IMR-90 (cell line): ENCODE measurements around the gene TOGARAM2. TPM values are rescaled to one million over a fixed set of nuclear protein-coding genes. Genes with fewer than 3 reads are reported as not detected.

Source experiments
- ATAC-seq: fragments of 200-7000 bp; cut with Tn5 transposase; 2 replicates; pipeline ENCODE4 v1.9.1; 2020; ENCODE audit warnings: low read depth, mild to moderate bottlenecking, moderate library complexity
- BruUV-seq: library from RNA; stranded (reverse); fragments of 400-500 nt; replicated peaks from 2 replicates; lab custom pipeline; 2021; lab: Mats Ljungman, UMichigan
- CTCF ChIA-PET: fragments of 300-600 bp; formaldehyde crosslinking; extraction: SDS; loops from one replicate; lab custom pipeline; 2021; ENCODE audit warnings: antibody characterized with exemption; lab: Yijun Ruan, JAX
- POLR2A ChIA-PET: fragments of 300-600 bp; sonication (Branson Sonifier 250); formaldehyde crosslinking; loops from one replicate; lab custom pipeline; 2022; ENCODE audit warnings: antibody characterized with exemption; ENCODE audit not compliant: unreplicated experiment; lab: Charles Lee
- DNase-seq: peaks from one replicate; pipeline ENCODE4 v3.0.0; 2013
- H2AFZ ChIP-seq: replicated peaks from 2 replicates; pipeline ENCODE3; 2013; ENCODE audit warnings: low read length, mild to moderate bottlenecking; ENCODE audit not compliant: poor library complexity
- H2AK5ac ChIP-seq: 2 replicates; pipeline ENCODE4 v1.6.1; 2013; ENCODE audit warnings: low read depth, low read length, inconsistent platforms
- H2AK9ac ChIP-seq: replicated peaks from 2 replicates; pipeline ENCODE3; 2013; ENCODE audit warnings: mild to moderate bottlenecking, low read depth, low read length, moderate library complexity; ENCODE audit not compliant: poor library complexity
- H2BK120ac ChIP-seq: 2 replicates; pipeline ENCODE4 v1.6.1; 2013; ENCODE audit warnings: low read depth, low read length, inconsistent platforms
- H2BK15ac ChIP-seq: 3 replicates; pipeline ENCODE4 v1.6.1; 2013; ENCODE audit warnings: low read depth, low read length, inconsistent platforms
- H2BK20ac ChIP-seq: 2 replicates; pipeline ENCODE4 v1.6.1; 2013; ENCODE audit warnings: low read depth, mild to moderate bottlenecking, inconsistent platforms, low read length, moderate library complexity
- H2BK5ac ChIP-seq: 2 replicates; pipeline ENCODE4 v1.6.1; 2013; ENCODE audit warnings: mild to moderate bottlenecking, low read depth, low read length, inconsistent platforms; ENCODE audit not compliant: poor library complexity, severe bottlenecking
- H3K14ac ChIP-seq: replicated peaks from 2 replicates; pipeline ENCODE4 v1.6.1; 2013; ENCODE audit warnings: low read depth, low read length, inconsistent platforms
- H3K18ac ChIP-seq: 2 replicates; pipeline ENCODE4 v1.6.1; 2013; ENCODE audit warnings: low read depth, low read length, control low read depth
- H3K23ac ChIP-seq: 2 replicates; pipeline ENCODE4 v1.6.1; 2013; ENCODE audit warnings: low read depth, low read length, inconsistent platforms
- H3K27ac ChIP-seq: 2 replicates; pipeline ENCODE4 v1.5.1; 2013; ENCODE audit warnings: mild to moderate bottlenecking, control low read depth, low read length; ENCODE audit not compliant: insufficient read depth
- H3K27me3 ChIP-seq: 2 replicates; pipeline ENCODE4 v1.6.1; 2013; ENCODE audit warnings: low read length; ENCODE audit not compliant: control insufficient read depth, insufficient read depth
- H3K36me3 ChIP-seq: 2 replicates; pipeline ENCODE4 v1.6.1; 2013; ENCODE audit warnings: low read length, mixed read lengths; ENCODE audit not compliant: control insufficient read depth, insufficient read depth
- H3K4ac ChIP-seq: 2 replicates; pipeline ENCODE4 v1.6.1; 2013; ENCODE audit warnings: low read depth, low read length, inconsistent platforms
- H3K4me1 ChIP-seq: 2 replicates; pipeline ENCODE4 v1.6.1; 2013; ENCODE audit warnings: low read length, mixed read lengths; ENCODE audit not compliant: control insufficient read depth, insufficient read depth
- H3K4me2 ChIP-seq: 2 replicates; pipeline ENCODE4 v1.6.1; 2013; ENCODE audit warnings: low read depth, mild to moderate bottlenecking, control low read depth, low read length, moderate library complexity
- H3K4me3 ChIP-seq: 2 replicates; pipeline ENCODE4 v1.5.1; 2013; ENCODE audit warnings: low read depth, mild to moderate bottlenecking, control low read depth, low read length, moderate library complexity; ENCODE audit not compliant: insufficient read depth
- H3K56ac ChIP-seq: 2 replicates; pipeline ENCODE4 v1.6.1; 2013; ENCODE audit warnings: low read length, inconsistent platforms; ENCODE audit not compliant: insufficient read depth; ENCODE audit errors: extremely low read depth
- H3K79me1 ChIP-seq, 2 experiments: 2 replicates each; pipeline ENCODE4 v1.6.1; 2013; ENCODE audit warnings: low read length in 2 of 2, inconsistent platforms in 1 of 2, low read depth in 1 of 2
- H3K9ac ChIP-seq: 2 replicates; pipeline ENCODE4 v1.6.1; 2013; ENCODE audit warnings: low read depth, low read length, control low read depth
- H3K9me1 ChIP-seq: 2 replicates; pipeline ENCODE4 v1.6.1; 2013; ENCODE audit warnings: low read length, inconsistent platforms; ENCODE audit not compliant: insufficient read depth
- H3K9me3 ChIP-seq: 2 replicates; pipeline ENCODE4 v1.6.1; 2013; ENCODE audit warnings: low read length; ENCODE audit not compliant: control insufficient read depth, insufficient read depth
- H4K20me1 ChIP-seq: 2 replicates; pipeline ENCODE4 v1.6.1; 2013; ENCODE audit warnings: low read length, inconsistent platforms; ENCODE audit not compliant: insufficient read depth
- H4K5ac ChIP-seq: 2 replicates; pipeline ENCODE4 v1.6.1; 2013; ENCODE audit warnings: mild to moderate bottlenecking, low read depth, low read length, control low read depth
- H4K8ac ChIP-seq, 2 experiments: 2 replicates each; pipeline ENCODE4 v1.6.1; 2013; ENCODE audit warnings: low read depth in 2 of 2, low read length in 2 of 2, control low read depth in 1 of 2, inconsistent platforms in 1 of 2
- H4K91ac ChIP-seq: 2 replicates; pipeline ENCODE4 v1.6.1; 2013; ENCODE audit warnings: low read depth, low read length, inconsistent platforms; ENCODE audit not compliant: insufficient read depth
- BHLHE40 ChIP-seq: fragments of 150-350 bp; IDR thresholded peaks from 2 replicates; pipeline ENCODE4 v1.6.1; 2016; ENCODE audit warnings: mild to moderate bottlenecking, low read depth, low read length
- CEBPB ChIP-seq: IDR thresholded peaks from 2 replicates; pipeline ENCODE4 v1.6.1; 2012; ENCODE audit warnings: low read depth, low read length, improper control_type of control experiment
- CHD1 ChIP-seq: IDR thresholded peaks from 2 replicates; pipeline ENCODE4 v1.6.1; 2012; ENCODE audit warnings: low read depth, low read length, improper control_type of control experiment
- MAFK ChIP-seq: IDR thresholded peaks from 2 replicates; pipeline ENCODE4 v1.6.1; 2012; ENCODE audit warnings: low read depth, low read length, improper control_type of control experiment
- MAZ ChIP-seq: IDR thresholded peaks from 2 replicates; pipeline ENCODE4 v1.6.1; 2012; ENCODE audit warnings: low read depth, mild to moderate bottlenecking, low read length, improper control_type of control experiment, moderate library complexity, borderline replicate concordance
- MXI1 ChIP-seq: IDR thresholded peaks from 2 replicates; pipeline ENCODE4 v1.6.1; 2012; ENCODE audit warnings: low read depth, mild to moderate bottlenecking, low read length, moderate library complexity, borderline replicate concordance
- NFE2L2 ChIP-seq: fragments of 150-350 bp; IDR thresholded peaks from 2 replicates; pipeline ENCODE4 v1.6.1; 2016; ENCODE audit warnings: low read depth, mild to moderate bottlenecking, low read length
- POLR2A ChIP-seq: IDR thresholded peaks from 2 replicates; pipeline ENCODE4 v1.6.1; 2012; ENCODE audit warnings: mild to moderate bottlenecking, low read depth, low read length
- RAD21 ChIP-seq: IDR thresholded peaks from 2 replicates; pipeline ENCODE4 v1.6.1; 2012; ENCODE audit warnings: low read length, improper control_type of control experiment
- RCOR1 ChIP-seq: IDR thresholded peaks from 2 replicates; pipeline ENCODE4 v1.6.1; 2012; ENCODE audit warnings: mild to moderate bottlenecking, low read length, improper control_type of control experiment; ENCODE audit not compliant: insufficient replicate concordance
- SMC3 ChIP-seq: fragments of 150-350 bp; IDR thresholded peaks from 2 replicates; pipeline ENCODE4 v1.6.1; 2016; ENCODE audit warnings: low read depth, mild to moderate bottlenecking, antibody characterized with exemption, low read length, moderate library complexity
- WGBS, 2 experiments: methylation state at CpG; one replicate each; pipeline versions ENCODE4 v1.1.5 to v1.1.7; 2013; ENCODE audit warnings: missing lambda C conversion rate in 2 of 2; ENCODE audit not compliant: insufficient read length in 1 of 2; ENCODE audit errors: extremely low coverage in 2 of 2; 5-methylcytosine and 5-hydroxymethylcytosine counted together
- dilution Hi-C: fragments of 300-500 bp; cut with HindIII; formaldehyde crosslinking; loops from one replicate; pipeline ENCODE4 v1.14.3; 2018; ENCODE audit warnings: low sequenced_read_pairs; ENCODE audit not compliant: unreplicated experiment
- in situ Hi-C: fragments of 300-500 bp; cut with MboI; formaldehyde crosslinking; loops from 3 replicates; pipeline ENCODE4 v1.14.3; 2019; ENCODE audit warnings: low sequenced_read_pairs, inconsistent platforms, mixed read lengths
- intact Hi-C: fragments of 100-400 bp; cut with micrococcal nuclease; formaldehyde crosslinking; loops from 2 replicates; pipeline ENCODE4 v1.10.0; 2022
- polyA plus RNA-seq, 3 experiments: library from polyadenylated mRNA; depleted of rRNA; stranded (reverse); fragments of >200 nt; gene quantifications; 2 replicates each; pipeline ENCODE4 v1.2.3, GENCODE V29; 2012; ENCODE audit warnings: low replicate concordance in 1 of 3
- total RNA-seq: library from RNA; depleted of rRNA; stranded (reverse); fragments of >200 nt; gene quantifications from 2 replicates; pipeline ENCODE4 v1.2.3, GENCODE V29; 2012
- TF ChIP-seq, protein P1 (sequence below): conservative IDR thresholded peaks from 2 replicates; pipeline ENCODE4 v1.5.1; 2012; ENCODE audit warnings: mild to moderate bottlenecking, low read depth, low read length, improper control_type of control experiment
- TF ChIP-seq, protein P2 (sequence below): fragments of 150-350 bp; IDR thresholded peaks from 2 replicates; pipeline ENCODE4 v1.6.1; 2016; ENCODE audit warnings: low read depth, mild to moderate bottlenecking, low read length, moderate library complexity, borderline replicate concordance
- TF ChIP-seq, protein P3 (sequence below): fragments of 150-350 bp; IDR thresholded peaks from 2 replicates; pipeline ENCODE4 v1.6.1; 2017; ENCODE audit warnings: mild to moderate bottlenecking, antibody characterized with exemption, low read length, low read depth

Gene TOGARAM2
- total and polyA plus RNA-seq, 2 of the 4 experiments (the other 2 are of a cell fraction) = under 0.01 to 0.38 TPM

DNA sequence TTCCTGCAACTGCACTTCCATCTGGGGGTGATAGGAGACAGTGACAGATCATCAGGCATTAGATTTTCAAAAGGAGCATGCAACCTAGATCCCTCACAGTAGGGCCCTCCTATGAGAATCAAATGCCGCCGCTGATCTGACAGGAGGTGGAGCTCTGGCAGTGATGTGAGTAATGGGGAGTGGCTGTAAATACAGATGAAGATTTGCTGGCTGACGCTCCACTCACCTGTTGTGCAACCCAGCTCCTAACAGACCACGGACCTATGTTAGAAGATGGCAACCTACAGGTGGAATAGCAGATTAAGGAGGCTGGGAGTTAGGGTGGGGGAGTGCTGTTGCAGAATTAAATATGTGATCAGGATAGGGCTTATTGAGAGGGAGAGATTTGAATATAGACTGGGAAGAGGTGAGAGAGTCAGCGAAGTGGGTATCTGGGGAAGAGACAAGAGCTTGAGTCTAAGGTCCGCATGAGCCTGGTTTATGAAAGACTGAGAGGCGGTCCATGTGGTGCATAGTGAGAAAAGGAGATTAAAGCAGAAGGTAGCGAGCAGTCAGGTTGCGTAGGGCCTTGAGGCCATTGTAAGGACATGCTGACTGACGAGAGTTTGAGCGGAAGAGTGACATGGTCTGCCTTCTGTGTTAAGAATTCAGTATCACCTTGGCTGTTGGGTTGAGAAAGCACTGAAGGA lies 31.3 kb upstream of the TOGARAM2 start:
- H3K4me1 ChIP-seq = peaks cover 8% of the 10 kb centered on the region
- in situ Hi-C loops (no loop called here), intact Hi-C loops (no loop called here), dilution Hi-C loops (loop anchor here (25.0 kb wide), 1 partner anchor 888 kb away; no protein-coding TSS in a partner anchor)
- CTCF ChIA-PET = interaction anchor here (0.6 kb wide), 1 partner anchor 446 kb away, joined by 6 read pairs; no protein-coding TSS in a partner anchor
- H2BK120ac ChIP-seq = no peak overlapping the region
- H3K4me3 ChIP-seq = no peak overlapping the region
- DNase-seq = no peak
- H2BK20ac ChIP-seq = no peak overlapping the region
- H2AFZ ChIP-seq = no peak overlapping the region
- no peaks in the 10 kb centered on the region for H3K27me3 ChIP-seq
- POLR2A ChIA-PET = no interaction called here
- no TSS peak for BruUV-seq
- H3K9ac ChIP-seq = no peak overlapping the region
- no peak overlapping the region for H2AK9ac ChIP-seq
- peaks cover 6% of the 10 kb centered on the region; the same call in 1 of the 2 replicates for H3K9me3 ChIP-seq
- H2BK5ac ChIP-seq = no peak overlapping the region
- peaks cover 6% of the 10 kb centered on the region; the same call in 1 of the 2 replicates for H4K20me1 ChIP-seq
- no peak overlapping the region for H2BK15ac ChIP-seq
- peaks cover 9% of the 10 kb centered on the region for H3K36me3 ChIP-seq
- H3K23ac ChIP-seq = no peak overlapping the region
- TF ChIP-seq CHD1 (no peak), POLR2A (no peak), RAD21 (no peak), MAZ (no peak), SMC3 (no peak), RCOR1 (no peak), MXI1 (no peak), NFE2L2 (no peak), CEBPB (no peak), BHLHE40 (no peak), MAFK (no peak)
- TF ChIP-seq, protein P1, sequence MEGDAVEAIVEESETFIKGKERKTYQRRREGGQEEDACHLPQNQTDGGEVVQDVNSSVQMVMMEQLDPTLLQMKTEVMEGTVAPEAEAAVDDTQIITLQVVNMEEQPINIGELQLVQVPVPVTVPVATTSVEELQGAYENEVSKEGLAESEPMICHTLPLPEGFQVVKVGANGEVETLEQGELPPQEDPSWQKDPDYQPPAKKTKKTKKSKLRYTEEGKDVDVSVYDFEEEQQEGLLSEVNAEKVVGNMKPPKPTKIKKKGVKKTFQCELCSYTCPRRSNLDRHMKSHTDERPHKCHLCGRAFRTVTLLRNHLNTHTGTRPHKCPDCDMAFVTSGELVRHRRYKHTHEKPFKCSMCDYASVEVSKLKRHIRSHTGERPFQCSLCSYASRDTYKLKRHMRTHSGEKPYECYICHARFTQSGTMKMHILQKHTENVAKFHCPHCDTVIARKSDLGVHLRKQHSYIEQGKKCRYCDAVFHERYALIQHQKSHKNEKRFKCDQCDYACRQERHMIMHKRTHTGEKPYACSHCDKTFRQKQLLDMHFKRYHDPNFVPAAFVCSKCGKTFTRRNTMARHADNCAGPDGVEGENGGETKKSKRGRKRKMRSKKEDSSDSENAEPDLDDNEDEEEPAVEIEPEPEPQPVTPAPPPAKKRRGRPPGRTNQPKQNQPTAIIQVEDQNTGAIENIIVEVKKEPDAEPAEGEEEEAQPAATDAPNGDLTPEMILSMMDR = no peak
- TF ChIP-seq, protein P2, sequence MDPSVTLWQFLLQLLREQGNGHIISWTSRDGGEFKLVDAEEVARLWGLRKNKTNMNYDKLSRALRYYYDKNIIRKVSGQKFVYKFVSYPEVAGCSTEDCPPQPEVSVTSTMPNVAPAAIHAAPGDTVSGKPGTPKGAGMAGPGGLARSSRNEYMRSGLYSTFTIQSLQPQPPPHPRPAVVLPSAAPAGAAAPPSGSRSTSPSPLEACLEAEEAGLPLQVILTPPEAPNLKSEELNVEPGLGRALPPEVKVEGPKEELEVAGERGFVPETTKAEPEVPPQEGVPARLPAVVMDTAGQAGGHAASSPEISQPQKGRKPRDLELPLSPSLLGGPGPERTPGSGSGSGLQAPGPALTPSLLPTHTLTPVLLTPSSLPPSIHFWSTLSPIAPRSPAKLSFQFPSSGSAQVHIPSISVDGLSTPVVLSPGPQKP = no peak
- TF ChIP-seq, protein P3, sequence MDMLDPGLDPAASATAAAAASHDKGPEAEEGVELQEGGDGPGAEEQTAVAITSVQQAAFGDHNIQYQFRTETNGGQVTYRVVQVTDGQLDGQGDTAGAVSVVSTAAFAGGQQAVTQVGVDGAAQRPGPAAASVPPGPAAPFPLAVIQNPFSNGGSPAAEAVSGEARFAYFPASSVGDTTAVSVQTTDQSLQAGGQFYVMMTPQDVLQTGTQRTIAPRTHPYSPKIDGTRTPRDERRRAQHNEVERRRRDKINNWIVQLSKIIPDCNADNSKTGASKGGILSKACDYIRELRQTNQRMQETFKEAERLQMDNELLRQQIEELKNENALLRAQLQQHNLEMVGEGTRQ = no peak
- H3K14ac ChIP-seq = no peak overlapping the region
- no peak overlapping the region for H2AK5ac ChIP-seq
- no peak overlapping the region for H4K91ac ChIP-seq
- 94% methylated on average over 8 of the region's 11 CpGs; no CpG with 5 or more reads in 1 of the 2 experiments for WGBS, 2 experiments
- H4K8ac ChIP-seq = no peak overlapping the region
- H3K27ac ChIP-seq = no peak overlapping the region
- no peak overlapping the region for H3K4ac ChIP-seq
- H3K79me1 ChIP-seq = peaks cover 3 to 6% of the 10 kb centered on the region in 2 experiments; a peak in 1 of 4 replicates
- H3K9me1 ChIP-seq = peaks cover 7% of the 10 kb centered on the region; the same call in 1 of the 2 replicates
- no peak overlapping the region for H3K18ac ChIP-seq
- H3K56ac ChIP-seq = no peak overlapping the region
- no peak overlapping the region for H4K5ac ChIP-seq
- H3K4me2 ChIP-seq = no peak overlapping the region
- no peak for ATAC-seq
